ENCODE results near the gene INPP5D.

GRCh38 chr2:233247116-233247515 is 187.0 kb downstream of the INPP5D start:
- TF ChIP-seq POLR2AphosphoS5 (IDR thresholded peaks at IDR 0.05; ENCODE audit: low read depth, low read length) (no peak), POLR2A (IDR thresholded peaks at IDR 0.05; ENCODE audit: low read depth, low read length) (no peak), TAF1 (IDR thresholded peaks at IDR 0.05; ENCODE audit: borderline replicate concordance, low read depth, low read length) (no peak)
